SK-N-SH treated with all-trans-retinoic acid at 6 μM for 48 hours (cell line): Measurements from ENCODE around the gene CRY1.

ENCODE experiments used
- CSDC2 ChIP-seq: fragments of 250-450 bp; sonication (Bioruptor Pico); IDR thresholded peaks from 2 replicates; pipeline ENCODE4 v1.5.0; 2020; ENCODE audit warnings: mild to moderate bottlenecking, moderate library complexity
- TOX ChIP-seq: fragments of 250-450 bp; sonication (Bioruptor Pico); IDR thresholded peaks from 2 replicates; pipeline ENCODE4 v1.8.0; 2021; ENCODE audit warnings: mild to moderate bottlenecking, moderate library complexity, borderline replicate concordance
- TF ChIP-seq, protein P1 (sequence below): fragments of 250-450 bp; sonication (Bioruptor Pico); IDR thresholded peaks from 2 replicates; pipeline ENCODE4 v1.8.0; 2021; ENCODE audit warnings: low read depth, mild to moderate bottlenecking, moderate library complexity, borderline replicate concordance

DNA sequence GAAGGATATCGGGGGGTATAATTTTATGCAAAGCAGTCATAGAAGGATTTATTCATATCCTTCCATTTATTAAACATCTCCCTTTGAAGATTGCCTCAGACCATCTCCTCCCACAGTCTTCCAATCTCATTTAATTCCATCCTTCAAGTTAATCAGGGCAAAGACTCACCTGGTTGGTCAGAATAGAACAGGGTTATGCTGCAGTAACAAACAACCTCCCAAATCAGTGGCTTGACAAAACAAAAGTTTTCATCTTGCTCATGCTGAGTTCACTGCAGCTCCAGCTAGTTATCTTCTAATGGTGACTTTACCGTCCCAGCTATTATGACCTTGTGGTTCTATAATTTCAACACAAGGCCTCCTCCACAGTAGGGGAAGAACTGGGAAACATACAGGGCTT is 57.6 kb downstream of the CRY1 start:
- TF ChIP-seq, protein P1, sequence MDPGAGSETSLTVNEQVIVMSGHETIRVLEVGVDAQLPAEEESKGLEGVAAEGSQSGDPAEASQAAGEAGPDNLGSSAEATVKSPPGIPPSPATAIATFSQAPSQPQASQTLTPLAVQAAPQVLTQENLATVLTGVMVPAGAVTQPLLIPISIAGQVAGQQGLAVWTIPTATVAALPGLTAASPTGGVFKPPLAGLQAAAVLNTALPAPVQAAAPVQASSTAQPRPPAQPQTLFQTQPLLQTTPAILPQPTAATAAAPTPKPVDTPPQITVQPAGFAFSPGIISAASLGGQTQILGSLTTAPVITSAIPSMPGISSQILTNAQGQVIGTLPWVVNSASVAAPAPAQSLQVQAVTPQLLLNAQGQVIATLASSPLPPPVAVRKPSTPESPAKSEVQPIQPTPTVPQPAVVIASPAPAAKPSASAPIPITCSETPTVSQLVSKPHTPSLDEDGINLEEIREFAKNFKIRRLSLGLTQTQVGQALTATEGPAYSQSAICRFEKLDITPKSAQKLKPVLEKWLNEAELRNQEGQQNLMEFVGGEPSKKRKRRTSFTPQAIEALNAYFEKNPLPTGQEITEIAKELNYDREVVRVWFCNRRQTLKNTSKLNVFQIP: no peak
- TF ChIP-seq TOX (no peak), CSDC2 (no peak)
